GM10266 (cell line): ENCODE data around the gene QTRT2.

Source experiments
- DNase-seq: peaks from one replicate; pipeline ENCODE4 v3.0.0; 2012; ENCODE audit errors: extremely low spot score
- CTCF ChIP-seq: IDR thresholded peaks from 2 replicates; pipeline ENCODE4 v1.5.1; 2012; ENCODE audit warnings: mild to moderate bottlenecking, low read depth; ENCODE audit not compliant: control insufficient read depth, insufficient read depth; ENCODE audit errors: missing control alignments

The QTRT2 gene

GRCh38 chr3:114115143-114115542 lies 58.6 kb downstream of the QTRT2 start:
- TF ChIP-seq CTCF: no peak
- no peak for DNase-seq

- TF ChIP-seq CTCF: no peak
- DNase-seq: no peak
Measured at GRCh38 chr3:114119776-114120175, 63.2 kb downstream of the QTRT2 start.

GRCh38 chr3:114120211-114120610 lies 63.7 kb downstream of the QTRT2 start:
- no peak for TF ChIP-seq CTCF
- no peak for DNase-seq

GRCh38 chr3:114122027-114122709 lies 65.6 kb downstream of the QTRT2 start:
- TF ChIP-seq CTCF: no peak
- DNase-seq: no peak

GRCh38 chr3:114126461-114126860 lies 69.9 kb downstream of the QTRT2 start:
- TF ChIP-seq CTCF: no peak
- DNase-seq: no peak

- DNase-seq: no peak
- TF ChIP-seq CTCF: no peak
Measured at GRCh38 chr3:114127517-114127916, 71.0 kb downstream of the QTRT2 start.

GRCh38 chr3:114128231-114128630 lies 71.7 kb downstream of the QTRT2 start:
- TF ChIP-seq CTCF: no peak
- no peak for DNase-seq
